Osteocyte (in vitro differentiated cells): ENCODE results near the gene ZNF764. TPM values are rescaled to one million over a fixed set of nuclear protein-coding genes. Genes with fewer than 3 reads are reported as not detected.
"Not testable (repeated sequence)": the region's sequence is repeated elsewhere in the genome, so short reads cannot be mapped to it uniquely, and the experiment has no call there.

Source experiments
- DNase-seq: peaks from one replicate; pipeline ENCODE4 v3.0.0; 2021; ENCODE audit warnings: mixed read lengths; ENCODE audit not compliant: unreplicated experiment; ENCODE audit errors: extremely low spot score
- H3K27ac Mint-ChIP-seq: one replicate; pipeline ENCODE4 v1.8.0; 2021; ENCODE audit warnings: mild to moderate bottlenecking, mixed read lengths; ENCODE audit not compliant: unreplicated experiment
- H3K27me3 Mint-ChIP-seq: one replicate; pipeline ENCODE4 v1.8.0; 2021; ENCODE audit warnings: mixed read lengths; ENCODE audit not compliant: unreplicated experiment
- H3K36me3 Mint-ChIP-seq: one replicate; pipeline ENCODE4 v1.8.0; 2021; ENCODE audit warnings: mixed read lengths; ENCODE audit not compliant: unreplicated experiment
- H3K4me1 Mint-ChIP-seq: one replicate; pipeline ENCODE4 v1.8.0; 2021; ENCODE audit warnings: mixed read lengths; ENCODE audit not compliant: unreplicated experiment
- H3K4me3 Mint-ChIP-seq: one replicate; pipeline ENCODE4 v1.8.0; 2021; ENCODE audit warnings: mild to moderate bottlenecking, moderate library complexity, mixed read lengths; ENCODE audit not compliant: unreplicated experiment
- H3K9me3 Mint-ChIP-seq: one replicate; pipeline ENCODE4 v1.8.0; 2021; ENCODE audit warnings: mixed read lengths; ENCODE audit not compliant: unreplicated experiment
- total RNA-seq: library from RNA; stranded (reverse); gene quantifications from 2 replicates; pipeline ENCODE4 v1.2.1, GENCODE V29; 2021
- TF ChIP-seq, protein P1 (sequence below): fragments of 200-600 bp; sonication (generic); IDR thresholded peaks from 2 replicates; pipeline ENCODE4 v1.5.0; 2021; ENCODE audit warnings: antibody characterized with exemption, mild to moderate bottlenecking, moderate library complexity

ZNF764 gene
- total RNA-seq, 1 donor from 2014 or later: 12.1 TPM

DNA sequence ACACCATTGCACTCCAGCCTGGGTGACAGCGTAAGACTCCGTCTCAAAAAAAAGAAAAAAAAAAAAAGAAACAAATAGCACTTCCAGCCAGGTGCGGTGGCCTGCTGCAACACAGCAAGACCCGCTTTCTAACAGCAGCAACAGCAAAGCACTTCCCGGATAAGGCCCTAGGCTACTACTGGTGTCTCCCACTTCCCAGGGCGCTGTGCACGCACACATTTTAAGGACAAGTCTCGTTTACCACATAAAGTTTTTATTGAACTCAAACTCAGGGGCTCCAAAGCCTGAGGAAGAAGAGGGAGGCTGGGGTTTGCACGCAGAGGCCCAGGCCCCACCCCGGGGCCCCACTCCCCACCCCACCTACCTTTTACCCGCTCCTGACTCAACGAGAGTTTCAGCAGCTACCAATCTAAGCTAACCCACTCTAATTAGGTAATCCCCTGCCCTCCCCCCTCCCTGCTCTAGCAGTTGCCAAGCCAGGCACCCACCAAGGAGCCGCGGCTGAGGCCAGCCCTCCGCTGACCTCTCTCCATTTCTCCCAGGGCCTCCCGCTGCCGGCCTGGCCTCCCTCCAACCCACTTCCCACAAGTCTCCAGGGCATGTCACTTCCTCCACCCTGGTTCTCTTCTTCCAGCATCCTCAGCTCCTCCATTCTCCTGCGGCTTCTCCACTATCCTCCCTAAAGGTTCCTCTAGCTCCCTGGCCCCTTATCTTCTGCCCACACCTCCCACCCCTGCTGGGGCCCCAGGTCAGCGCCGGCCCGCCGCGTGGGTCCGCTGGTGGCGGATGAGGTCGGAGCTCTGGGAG is 34.2 kb downstream of the ZNF764 start:
- no peak for DNase-seq
- Mint-ChIP-seq H3K27me3 (no peaks in the 10 kb centered on the region), H3K27ac (no peak overlapping the region), H3K4me3 (no peak overlapping the region), H3K4me1 (peaks cover 19% of the 10 kb centered on the region), H3K9me3 (no peaks in the 10 kb centered on the region), H3K36me3 (peaks cover 3% of the 10 kb centered on the region)
- TF ChIP-seq, protein P1, sequence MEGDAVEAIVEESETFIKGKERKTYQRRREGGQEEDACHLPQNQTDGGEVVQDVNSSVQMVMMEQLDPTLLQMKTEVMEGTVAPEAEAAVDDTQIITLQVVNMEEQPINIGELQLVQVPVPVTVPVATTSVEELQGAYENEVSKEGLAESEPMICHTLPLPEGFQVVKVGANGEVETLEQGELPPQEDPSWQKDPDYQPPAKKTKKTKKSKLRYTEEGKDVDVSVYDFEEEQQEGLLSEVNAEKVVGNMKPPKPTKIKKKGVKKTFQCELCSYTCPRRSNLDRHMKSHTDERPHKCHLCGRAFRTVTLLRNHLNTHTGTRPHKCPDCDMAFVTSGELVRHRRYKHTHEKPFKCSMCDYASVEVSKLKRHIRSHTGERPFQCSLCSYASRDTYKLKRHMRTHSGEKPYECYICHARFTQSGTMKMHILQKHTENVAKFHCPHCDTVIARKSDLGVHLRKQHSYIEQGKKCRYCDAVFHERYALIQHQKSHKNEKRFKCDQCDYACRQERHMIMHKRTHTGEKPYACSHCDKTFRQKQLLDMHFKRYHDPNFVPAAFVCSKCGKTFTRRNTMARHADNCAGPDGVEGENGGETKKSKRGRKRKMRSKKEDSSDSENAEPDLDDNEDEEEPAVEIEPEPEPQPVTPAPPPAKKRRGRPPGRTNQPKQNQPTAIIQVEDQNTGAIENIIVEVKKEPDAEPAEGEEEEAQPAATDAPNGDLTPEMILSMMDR: no peak

DNA sequence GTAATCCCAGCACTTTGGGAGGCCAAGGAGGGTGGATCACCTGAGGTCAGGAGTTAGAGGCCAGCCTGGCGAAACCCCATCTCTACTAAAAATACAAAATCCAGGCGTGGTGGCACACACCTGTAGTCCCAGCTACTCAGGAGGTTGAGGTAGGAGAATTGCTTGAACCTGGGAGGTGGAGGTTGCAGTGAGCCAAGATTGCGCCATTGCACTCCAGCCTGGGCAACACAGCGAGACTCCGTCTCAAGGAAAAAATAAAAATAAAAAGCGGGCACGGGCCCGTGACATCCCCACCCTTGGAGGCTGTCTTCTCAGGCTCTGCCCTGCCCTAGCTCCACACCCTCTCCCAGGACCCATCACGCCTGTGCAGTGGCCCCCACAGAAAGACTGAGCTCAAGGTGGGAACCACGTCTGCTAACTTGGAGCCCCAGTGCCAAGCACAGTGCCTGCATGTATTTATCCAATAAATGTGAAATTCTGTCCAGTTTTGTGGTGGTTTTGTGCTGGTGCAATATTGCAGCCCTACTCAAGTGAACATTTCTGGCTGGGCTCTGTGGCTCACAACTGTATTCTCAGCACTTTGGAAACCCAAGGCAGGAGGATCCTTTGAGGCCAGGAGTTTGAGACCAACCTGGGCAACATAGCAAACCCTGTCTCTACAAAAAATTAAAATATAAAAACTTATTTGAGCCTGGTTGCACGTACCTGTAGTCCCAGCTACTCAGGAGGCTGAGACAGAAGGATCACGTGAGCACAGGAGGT is 35.3 kb downstream of the ZNF764 start:
- not testable (repeated sequence) for H3K27ac Mint-ChIP-seq, H3K9me3 Mint-ChIP-seq, H3K36me3 Mint-ChIP-seq, H3K27me3 Mint-ChIP-seq, H3K4me3 Mint-ChIP-seq, DNase-seq
- H3K4me1 Mint-ChIP-seq: peaks cover 17% of the 10 kb centered on the region

DNA sequence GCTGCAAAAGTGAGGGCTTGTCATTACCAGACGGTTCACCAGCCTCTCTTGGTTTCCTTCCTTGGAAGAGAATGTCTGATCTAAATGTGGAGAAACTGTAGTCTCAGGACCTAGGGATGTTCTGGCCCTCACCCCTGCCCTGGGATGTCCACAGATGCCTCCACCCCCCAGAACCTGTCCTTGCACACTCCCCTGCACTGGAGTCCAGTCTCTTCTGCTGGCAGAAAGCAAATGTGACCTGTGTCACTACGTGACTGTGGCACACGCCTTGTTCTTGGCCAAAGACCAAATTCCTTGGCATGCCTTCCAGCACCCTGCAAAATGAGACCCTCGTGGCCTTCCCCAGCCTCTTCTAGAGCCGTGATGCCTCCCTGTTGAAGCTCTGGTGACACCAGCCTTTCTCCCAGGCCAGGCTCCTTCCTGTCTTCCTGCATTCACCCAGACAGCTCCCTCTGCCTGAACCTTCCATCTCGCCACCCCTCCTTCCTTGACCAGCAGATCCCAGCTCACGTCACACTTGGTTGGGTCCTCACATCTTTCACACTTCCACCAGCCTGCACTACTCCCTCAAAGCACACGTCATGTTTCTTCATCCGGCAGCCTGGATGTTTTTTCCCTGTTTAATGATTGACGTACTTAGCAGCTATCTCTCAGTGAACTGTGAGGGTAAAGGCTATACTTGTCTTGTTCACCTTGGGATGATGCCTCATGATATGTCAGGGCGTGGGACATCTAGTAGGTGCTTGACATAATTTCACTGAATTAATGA is 36.1 kb downstream of the ZNF764 start:
- DNase-seq: no peak
- Mint-ChIP-seq H3K36me3 (peaks cover 3% of the 10 kb centered on the region), H3K9me3 (no peaks in the 10 kb centered on the region), H3K4me1 (peaks cover 10% of the 10 kb centered on the region), H3K27me3 (no peaks in the 10 kb centered on the region), H3K27ac (no peak overlapping the region), H3K4me3 (no peak overlapping the region)
- TF ChIP-seq, protein P1: no peak

DNA sequence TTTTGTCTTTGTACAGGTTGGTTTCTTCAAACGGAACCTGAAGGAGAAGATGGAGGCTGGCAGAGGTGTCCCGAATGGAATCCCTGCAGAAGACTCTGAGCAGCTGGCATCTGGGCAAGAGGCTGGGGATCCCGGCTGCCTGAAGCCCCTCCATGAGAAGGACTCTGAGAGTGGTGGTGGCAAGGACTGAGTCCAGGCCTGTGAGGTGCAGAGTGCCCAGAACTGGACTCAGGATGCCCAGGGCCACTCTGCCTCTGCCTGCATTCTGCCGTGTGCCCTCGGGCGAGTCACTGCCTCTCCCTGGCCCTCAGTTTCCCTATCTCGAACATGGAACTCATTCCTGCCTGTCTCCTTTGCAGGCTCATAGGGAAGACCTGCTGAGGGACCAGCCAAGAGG is 36.7 kb downstream of the ZNF764 start:
- Mint-ChIP-seq H3K4me3 (no peak overlapping the region), H3K9me3 (no peaks in the 10 kb centered on the region), H3K27ac (no peak overlapping the region)

More for the DNA sequence above, 36.7 kb downstream of the ZNF764 start:
- peaks cover 3% of the 10 kb centered on the region for H3K36me3 Mint-ChIP-seq
- peaks cover 10% of the 10 kb centered on the region for H3K4me1 Mint-ChIP-seq
- TF ChIP-seq, protein P1: no peak
- no peaks in the 10 kb centered on the region for H3K27me3 Mint-ChIP-seq
- no peak for DNase-seq
